Kasumi-1 (cell line): ENCODE data around the gene PTDSS2.
"Not testable (repeated sequence)": the region's sequence is repeated elsewhere in the genome, so short reads cannot be mapped to it uniquely, and the experiment has no call there.

Experiments used
- DNase-seq, 2 experiments: peaks; one replicate each; lab custom pipeline; 2025; lab: John Stamatoyannopoulos, UW

The PTDSS2 gene

GRCh38 chr11:431921-432320 lies 18.2 kb upstream of the PTDSS2 start:
- no peak for DNase-seq

DNA sequence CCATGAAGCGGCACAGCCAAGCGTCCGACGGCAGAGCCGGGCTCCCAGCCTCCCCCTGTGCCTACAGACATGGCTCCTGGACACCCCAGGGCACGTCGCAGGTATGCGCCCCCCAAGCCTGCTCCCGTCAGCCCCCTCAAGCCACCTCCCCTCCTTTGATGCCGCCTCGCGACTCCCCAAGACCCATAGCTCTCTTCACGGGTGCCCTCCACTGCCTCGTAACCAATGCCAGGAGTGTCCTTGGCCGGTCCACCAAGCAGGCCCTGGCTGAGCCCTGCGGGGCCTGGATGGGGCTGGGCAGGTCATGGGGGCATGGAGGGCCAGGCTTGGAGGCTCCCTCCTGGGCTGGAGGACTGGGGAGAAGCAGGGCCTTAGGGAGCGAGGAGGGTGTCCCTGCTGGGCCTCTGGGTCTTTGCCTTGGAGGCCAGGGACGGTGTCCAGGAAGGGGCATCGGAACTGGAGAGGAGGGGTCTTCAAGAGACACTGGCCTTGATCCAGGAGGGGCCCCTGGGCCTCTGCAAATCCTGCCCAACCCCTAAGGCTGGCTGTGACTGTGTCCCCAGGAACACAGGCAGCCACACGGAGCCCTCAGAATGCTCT lies 17.5 kb upstream of the PTDSS2 start:
- DNase-seq: no peak

GRCh38 chr11:433111-433510 lies 17.0 kb upstream of the PTDSS2 start:
- DNase-seq: no peak

- no peak for DNase-seq
Measured at GRCh38 chr11:433641-434040, 16.4 kb upstream of the PTDSS2 start.

GRCh38 chr11:434496-434895 lies 15.6 kb upstream of the PTDSS2 start:
- no peak for DNase-seq

- DNase-seq: not testable (repeated sequence)
Measured at GRCh38 chr11:434999-435740, 14.9 kb upstream of the PTDSS2 start.

DNA sequence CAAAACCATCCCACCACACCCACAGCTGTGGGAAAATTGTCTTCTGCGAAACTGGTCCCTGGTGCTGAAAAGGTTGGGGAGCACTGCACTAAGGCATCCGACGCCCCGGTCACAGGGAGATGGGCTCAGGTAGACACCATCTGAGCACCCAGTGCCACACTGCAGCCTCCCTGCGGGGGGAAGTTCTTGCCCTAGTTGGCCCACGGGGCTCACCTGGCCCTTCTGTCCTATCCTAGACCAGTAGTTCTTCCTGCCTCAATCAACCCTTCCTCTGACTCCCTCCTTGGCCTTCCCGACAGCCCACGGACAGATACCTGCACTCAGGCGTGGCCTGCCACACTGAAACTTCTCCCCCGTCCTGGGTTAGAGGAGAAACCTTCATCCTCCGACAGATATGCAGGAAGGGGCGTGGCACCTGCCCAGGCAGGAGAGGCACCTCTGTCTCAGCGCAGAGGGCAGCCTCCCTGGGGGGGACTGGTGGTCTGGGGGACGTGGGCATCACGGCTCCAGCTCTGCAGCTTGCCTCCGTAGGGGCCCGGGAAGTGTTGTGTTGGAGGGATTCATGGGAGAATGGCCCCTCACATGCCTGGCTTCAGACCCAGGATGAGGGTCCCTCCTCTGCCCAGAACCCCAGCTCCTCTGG lies 12.7 kb upstream of the PTDSS2 start:
- no peak for DNase-seq

DNA sequence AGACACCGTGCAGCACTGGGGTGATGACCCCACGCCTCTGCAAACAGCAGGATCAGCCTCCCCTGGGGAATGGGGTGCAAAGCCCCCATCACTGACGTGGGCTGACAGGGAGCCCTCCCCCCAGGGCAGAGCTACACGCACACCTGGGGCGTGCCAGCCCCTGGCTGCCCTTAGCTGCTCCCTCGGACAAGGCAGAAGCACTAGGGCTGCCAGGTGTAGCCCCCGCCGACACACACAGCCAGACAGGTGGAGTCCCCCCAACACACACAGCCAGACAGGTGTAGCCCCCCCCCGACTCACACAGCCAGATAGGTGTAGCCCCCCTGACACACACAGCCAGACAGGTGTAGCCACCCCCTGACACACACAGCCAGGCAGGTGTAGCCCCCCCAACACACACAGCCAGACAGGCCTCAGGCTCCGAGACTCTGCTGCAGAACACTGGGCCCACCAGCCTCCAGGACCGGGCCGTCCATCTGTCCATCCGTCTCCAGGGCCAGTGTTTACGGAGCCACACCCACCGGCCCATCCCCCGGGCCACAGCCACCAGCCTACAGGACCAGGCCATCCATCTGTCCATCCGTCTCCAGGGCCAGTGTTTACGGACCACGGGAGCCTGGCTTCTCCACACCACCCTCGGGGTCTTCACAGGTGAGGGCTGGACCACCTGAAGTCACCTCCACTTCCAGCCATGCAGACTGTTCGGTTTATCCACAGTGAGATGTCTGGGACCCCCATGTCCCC lies 11.8 kb upstream of the PTDSS2 start:
- DNase-seq: no peak

DNA sequence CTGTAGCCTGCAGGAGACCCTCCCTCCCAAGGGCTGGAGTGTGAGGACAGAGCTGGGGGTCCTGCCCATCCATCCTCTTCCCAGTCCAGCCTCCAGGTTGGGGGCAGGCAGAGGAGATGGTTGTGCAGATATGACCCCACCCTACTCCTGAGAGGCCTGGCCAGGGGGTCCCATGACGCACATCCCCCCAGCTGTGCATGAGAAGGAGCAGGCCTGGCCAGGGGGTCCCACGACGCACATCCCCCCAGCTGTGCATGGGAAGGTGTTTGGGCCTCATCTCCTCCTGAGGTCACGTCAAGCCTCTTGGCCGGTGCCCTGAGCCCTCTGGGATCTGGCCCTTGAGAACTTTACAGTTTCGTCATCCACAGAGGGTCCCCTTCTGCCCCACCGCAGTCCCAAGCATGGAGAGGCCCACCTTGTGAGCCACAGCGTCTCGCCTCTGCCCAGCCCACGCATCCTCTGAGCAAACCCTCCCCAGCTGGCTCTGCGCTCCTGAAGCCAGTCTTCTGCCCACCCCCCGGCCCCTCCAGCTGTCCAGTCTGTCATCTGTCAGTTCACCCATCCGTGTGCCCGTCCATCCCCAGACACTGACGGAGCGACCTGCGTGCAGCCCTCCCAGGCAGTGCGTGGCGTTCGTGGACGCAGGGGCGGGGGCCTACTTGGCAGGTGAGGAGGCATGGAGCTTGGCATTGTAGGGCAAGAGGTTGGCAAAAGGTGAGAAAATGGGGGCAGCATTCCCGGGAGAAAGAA lies 10.6 kb upstream of the PTDSS2 start:
- no peak for DNase-seq

DNA sequence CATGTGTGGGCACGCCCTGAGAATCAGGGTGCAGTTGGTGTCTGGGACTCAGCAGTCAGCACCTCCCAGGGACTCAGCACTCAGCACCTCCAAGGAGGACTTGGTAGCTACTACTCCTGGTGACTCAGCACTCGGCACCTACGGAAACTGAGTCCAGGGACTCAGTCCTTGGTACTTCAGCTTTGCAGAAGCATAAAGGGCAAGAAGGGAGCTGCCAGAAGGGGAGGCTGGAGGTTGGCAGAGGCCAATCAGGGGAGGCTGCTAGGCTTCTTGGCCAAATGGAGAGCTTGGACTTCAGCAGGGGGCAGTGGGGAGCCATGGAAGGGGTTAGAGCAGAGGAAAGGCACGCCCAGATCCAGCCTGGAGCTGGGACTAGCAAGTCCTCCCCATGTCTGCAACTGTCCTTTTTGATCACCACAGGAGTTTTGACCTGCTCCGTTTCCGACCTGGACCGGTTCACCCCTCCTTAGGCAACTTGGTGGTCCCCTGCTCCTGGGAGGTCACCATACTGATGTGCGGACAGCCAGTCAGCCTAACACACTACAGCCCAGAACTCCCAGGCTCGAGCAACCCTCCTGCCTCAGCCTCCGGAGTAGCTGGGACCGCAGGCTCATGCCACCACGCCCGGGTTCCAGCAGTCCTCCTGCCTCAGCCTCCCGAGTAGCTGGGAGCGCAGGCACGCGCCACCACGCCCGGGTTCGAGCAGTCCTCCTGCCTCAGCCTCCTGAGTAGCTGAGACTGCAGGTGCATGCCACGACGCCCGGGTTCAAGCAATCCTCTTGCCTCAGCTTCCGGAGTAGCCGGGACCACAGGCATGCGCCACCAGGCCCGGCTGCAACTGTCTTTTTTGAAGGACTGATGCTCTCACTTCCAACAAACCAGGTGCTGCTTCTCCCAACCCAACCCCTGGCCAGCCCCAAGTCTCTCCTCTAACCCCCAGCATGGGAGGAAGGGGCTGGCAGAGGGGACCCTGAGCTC lies 9.7 kb upstream of the PTDSS2 start:
- no peak for DNase-seq

DNA sequence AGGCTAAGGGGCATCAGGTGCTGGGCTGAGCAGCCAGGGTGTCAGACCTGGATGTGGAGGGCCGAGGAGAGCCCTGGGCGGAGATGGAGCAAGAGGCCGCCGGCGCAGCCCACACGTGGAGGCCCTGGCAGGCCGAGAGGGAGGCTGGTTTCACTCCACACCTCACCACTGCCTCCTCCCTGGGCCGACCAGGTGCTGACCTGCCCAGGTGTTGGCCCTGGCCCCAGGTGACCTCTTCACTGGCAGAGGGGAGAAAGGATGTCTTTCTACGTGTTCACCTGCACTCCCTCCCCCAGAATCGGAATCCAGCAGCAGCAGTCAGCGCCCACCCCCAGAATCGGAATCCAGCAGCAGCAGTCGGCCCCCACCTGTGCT lies 9.0 kb upstream of the PTDSS2 start:
- DNase-seq: no peak

- no peak for DNase-seq
Measured at GRCh38 chr11:441418-442274, 8.4 kb upstream of the PTDSS2 start, which contains the start of gene ANO9. Gene ANO9 (minus strand): TSS chr11:442011. CDS start chr11:441926, 85 bp downstream.

DNA sequence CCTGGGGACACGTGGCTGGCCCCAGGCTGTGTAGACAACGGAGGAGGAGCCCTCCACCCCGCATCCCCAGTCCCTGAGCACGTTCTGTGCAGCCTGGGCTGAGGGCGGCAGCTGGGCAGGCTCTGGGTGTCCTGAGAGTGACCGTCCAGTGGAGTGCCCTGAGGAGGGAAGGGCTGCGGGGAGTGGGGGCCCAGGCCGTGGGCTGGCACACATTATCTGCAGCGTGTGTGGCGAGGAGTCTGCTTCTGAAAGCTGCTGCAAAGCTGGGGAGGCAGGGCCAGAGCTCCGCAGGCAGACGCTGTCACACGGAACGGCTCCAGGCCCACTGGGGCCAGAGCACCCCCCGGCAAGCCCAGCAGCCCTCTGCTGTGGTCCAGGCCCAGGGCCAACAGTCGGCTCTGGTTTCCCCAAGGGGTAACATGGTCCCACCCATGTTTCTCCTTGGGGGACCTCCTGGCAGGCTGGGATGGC lies 7.4 kb upstream of the PTDSS2 start:
- no peak for DNase-seq

DNA sequence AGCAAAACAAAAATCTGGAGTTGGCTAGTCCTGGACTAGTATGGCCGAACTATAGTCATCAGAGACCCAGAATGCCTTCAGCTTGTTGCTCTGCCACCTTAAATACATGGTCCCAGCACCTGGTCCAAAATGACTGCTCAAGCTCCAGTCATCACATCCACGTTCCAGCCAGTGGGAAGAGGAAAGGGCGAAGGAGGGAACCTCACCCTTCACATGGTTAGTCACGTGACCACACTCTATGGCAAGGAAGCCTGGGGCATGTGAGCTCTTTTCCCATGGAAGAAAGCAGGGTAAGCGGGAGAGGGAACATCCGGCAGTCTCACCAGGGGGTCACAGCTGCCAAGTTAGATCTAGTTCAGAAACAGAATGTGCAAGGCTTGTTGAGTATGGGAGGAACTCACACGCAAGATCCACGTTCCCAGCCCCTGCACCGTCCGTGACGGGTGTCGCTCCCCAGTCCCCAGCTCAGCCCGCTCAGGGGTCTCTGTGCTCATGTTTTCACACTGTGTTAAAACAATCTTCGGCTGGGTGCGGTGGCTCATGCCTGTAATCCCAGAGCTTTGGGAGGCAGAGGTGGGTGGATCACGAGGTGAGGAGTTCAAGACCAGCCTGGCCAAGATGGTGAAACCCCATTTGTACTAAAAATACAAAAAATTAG lies 6.4 kb upstream of the PTDSS2 start:
- DNase-seq: no peak

DNA sequence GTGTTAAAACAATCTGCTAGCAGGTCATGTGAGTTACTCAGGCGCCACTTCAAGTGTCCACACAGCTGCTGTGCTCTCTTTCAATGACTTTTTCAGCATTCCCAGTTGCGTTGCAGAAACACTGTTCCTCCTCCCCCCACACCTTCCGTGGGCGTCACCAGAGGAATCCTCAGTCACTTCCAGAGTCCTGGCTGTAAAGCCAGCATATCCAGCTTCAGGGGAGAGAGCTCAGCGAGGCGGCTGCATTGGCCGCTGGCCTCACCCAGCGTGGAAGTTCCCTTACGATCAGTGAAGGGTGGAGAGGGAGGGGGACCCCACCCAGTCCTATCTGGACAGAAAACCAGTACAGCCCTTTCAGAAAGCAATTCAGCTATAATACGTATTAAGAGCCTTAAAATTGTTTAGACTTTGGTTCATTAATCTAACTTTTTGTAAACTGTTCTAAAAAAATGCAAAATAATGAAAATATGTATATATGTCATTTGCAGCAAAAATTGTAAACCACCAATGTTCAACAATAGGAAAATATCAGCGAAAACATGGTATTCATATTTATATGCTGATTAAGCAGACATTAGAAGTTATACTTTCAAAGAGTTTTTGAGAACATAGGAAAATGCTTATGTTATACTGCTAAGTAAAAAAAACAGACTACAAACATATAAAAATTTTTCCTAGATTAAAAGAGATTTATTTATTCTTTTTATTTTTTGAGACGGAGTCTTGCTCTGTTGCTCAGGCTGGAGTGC lies 5.5 kb upstream of the PTDSS2 start:
- DNase-seq: no peak

DNA sequence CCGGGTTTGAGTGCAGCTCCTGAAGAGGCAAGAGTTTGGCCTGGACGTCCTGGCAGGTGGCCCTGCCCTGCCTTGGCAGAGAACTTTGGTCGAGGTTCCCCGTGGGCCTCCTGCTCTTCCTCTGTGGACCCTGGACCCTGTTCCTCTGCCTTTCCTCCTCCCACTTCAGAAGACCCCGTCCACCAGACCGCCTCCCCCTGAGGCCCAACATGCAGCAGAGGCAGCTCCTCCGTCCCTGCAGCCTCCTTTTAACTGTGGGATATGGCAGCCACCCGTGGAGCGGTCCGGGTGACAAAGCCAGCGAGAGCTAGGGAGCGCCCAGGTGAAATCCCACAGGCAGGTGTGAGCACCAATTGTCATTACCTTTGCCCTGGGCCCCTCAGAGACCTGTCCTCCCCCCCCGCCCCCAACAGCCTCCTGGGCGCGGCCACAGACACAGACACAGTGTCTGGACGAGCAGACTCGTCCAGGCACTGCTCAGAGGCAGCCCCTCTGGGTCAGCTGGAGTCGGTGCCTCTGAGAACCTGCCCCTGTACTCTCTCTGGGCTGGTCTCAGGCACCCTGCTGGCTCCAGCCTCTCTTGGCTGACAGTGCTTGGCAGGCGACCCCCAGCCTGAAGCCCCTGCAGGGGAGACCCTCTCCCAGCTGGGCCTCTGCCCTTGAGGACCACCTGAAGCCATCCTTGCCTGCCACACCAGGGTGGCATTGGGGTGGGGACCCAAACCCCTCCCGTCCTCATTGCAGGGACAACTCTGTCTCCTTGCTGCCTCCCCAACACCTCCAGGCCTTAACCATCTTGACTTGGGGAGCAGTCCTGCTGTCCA lies 4.1 kb upstream of the PTDSS2 start:
- DNase-seq: no peak

- no peak for DNase-seq
Measured at GRCh38 chr11:446891-447290, 3.2 kb upstream of the PTDSS2 start.
